SK-N-MC (cell line): ENCODE measurements around the gene FAM234A.

ENCODE experiments used
- EZH2 ChIP-seq: fragments of 200-600 bp; sonication (generic); IDR thresholded peaks from one replicate; pipeline ENCODE4 v1.6.1; 2017; ENCODE audit warnings: antibody characterized with exemption
- FOXP2 ChIP-seq: optimal IDR thresholded peaks from 2 replicates; pipeline ENCODE3; 2011; ENCODE audit warnings: mild to moderate bottlenecking, moderate library complexity; ENCODE audit not compliant: insufficient read depth; ENCODE audit errors: extremely low read length, control extremely low read depth
- POLR2AphosphoS5 ChIP-seq: IDR thresholded peaks from 2 replicates; pipeline ENCODE4 v1.6.1; 2012; ENCODE audit warnings: mild to moderate bottlenecking, low read depth, low read length, borderline replicate concordance

DNA sequence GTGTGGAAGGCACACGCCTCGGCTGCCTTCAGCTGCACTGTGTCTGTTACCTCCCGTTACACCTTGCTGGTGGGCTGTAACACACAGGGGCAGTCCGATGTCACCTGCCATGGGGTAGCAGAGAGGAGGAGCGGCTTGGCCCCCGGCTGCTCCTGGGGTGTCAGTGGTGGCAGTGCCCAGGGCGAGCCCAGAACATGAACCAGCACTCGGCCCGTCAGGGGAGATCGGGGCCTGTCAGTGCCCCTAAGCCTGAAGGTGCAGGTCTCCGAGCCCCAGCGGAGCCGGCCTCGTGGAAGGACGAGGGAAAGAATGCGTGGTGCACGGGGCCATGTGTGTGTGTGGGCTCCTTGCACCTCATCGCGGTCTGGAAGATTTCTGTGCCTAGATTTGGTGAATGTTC is 25.7 kb downstream of the FAM234A start:
- TF ChIP-seq EZH2 (no peak), POLR2AphosphoS5 (no peak), FOXP2 (no peak)
